Measurements from ENCODE around the gene APOL3.
"Not testable (repeated sequence)": the region's sequence is repeated elsewhere in the genome, so short reads cannot be mapped to it uniquely, and the experiment has no call there.

Gene APOL3

GRCh38 chr22:36160499-36160942 is at the start of gene APOL3:
TSS of gene APOL3 (minus strand) at chr22:36160755. CDS start at chr22:36149055, 11,700 bp downstream.
- DNase-seq (ENCODE audit: low spot score), result peak; percentile 67

- no peak for DNase-seq (ENCODE audit: low spot score)
These were observed 49.7 kb upstream of the APOL3 start for GRCh38 chr22:36210224-36210623.

GRCh38 chr22:36209488-36209908 is 48.9 kb upstream of the APOL3 start:
- DNase-seq (ENCODE audit: low spot score), result not testable (repeated sequence)

GRCh38 chr22:36208914-36209313 is 48.4 kb upstream of the APOL3 start:
- no peak for DNase-seq (ENCODE audit: low spot score)

- DNase-seq (ENCODE audit: low spot score), result no peak
These were observed 47.7 kb upstream of the APOL3 start for GRCh38 chr22:36208162-36208765.

- no peak for DNase-seq (ENCODE audit: low spot score)
These were observed 45.7 kb upstream of the APOL3 start for GRCh38 chr22:36206255-36206654.

GRCh38 chr22:36205573-36205972 is 45.0 kb upstream of the APOL3 start:
- DNase-seq (ENCODE audit: low spot score), result not testable (repeated sequence)

GRCh38 chr22:36204632-36205015 is 44.1 kb upstream of the APOL3 start:
- DNase-seq (ENCODE audit: low spot score), result no peak

- no peak for DNase-seq (ENCODE audit: low spot score)
These were observed 43.6 kb upstream of the APOL3 start for GRCh38 chr22:36204001-36204631.

GRCh38 chr22:36203441-36203840 is 42.9 kb upstream of the APOL3 start:
- not testable (repeated sequence) for DNase-seq (ENCODE audit: low spot score)

- DNase-seq (ENCODE audit: low spot score), result not testable (repeated sequence)
These were observed 42.4 kb upstream of the APOL3 start for GRCh38 chr22:36202906-36203305.

- peak; percentile 75 for DNase-seq (ENCODE audit: low spot score)
These were observed 41.2 kb upstream of the APOL3 start, which contains the start of gene APOL4 for GRCh38 chr22:36201630-36202319. TSS of gene APOL4 (minus strand) at chr22:36201809. CDS start at chr22:36201734, 75 bp downstream.

GRCh38 chr22:36201025-36201424 is 40.5 kb upstream of the APOL3 start:
- not testable (repeated sequence) for DNase-seq (ENCODE audit: low spot score)

GRCh38 chr22:36199001-36199551 is 38.5 kb upstream of the APOL3 start:
- no peak for DNase-seq (ENCODE audit: low spot score)

- no peak for DNase-seq (ENCODE audit: low spot score)
These were observed 38.0 kb upstream of the APOL3 start for GRCh38 chr22:36198536-36198935.

- no peak for DNase-seq (ENCODE audit: low spot score)
These were observed 37.1 kb upstream of the APOL3 start for GRCh38 chr22:36197514-36198146.

GRCh38 chr22:36197065-36197440 is 36.5 kb upstream of the APOL3 start:
- peak; percentile 29 for DNase-seq (ENCODE audit: low spot score)

- no peak for DNase-seq (ENCODE audit: low spot score)
These were observed 35.9 kb upstream of the APOL3 start for GRCh38 chr22:36196254-36197064.

- DNase-seq (ENCODE audit: low spot score), result peak; percentile 72
These were observed 34.4 kb upstream of the APOL3 start for GRCh38 chr22:36194971-36195370.

- DNase-seq (ENCODE audit: low spot score), result no peak
These were observed 33.8 kb upstream of the APOL3 start for GRCh38 chr22:36194385-36194784.

GRCh38 chr22:36193577-36193976 is 33.0 kb upstream of the APOL3 start:
- DNase-seq (ENCODE audit: low spot score), result no peak

Data from AG20443 (cell line).